ENCODE data around the gene MFSD8.
"Not testable (repeated sequence)": the region's sequence is repeated elsewhere in the genome, so short reads cannot be mapped to it uniquely, and the experiment has no call there.

The MFSD8 gene

GRCh38 chr4:127965062-127965802, at the start of gene MFSD8, which contains the start of gene ABHD18:
Gene MFSD8, minus strand, starts transcription at chr4:127965173. Its CDS starts 40 bp downstream, at chr4:127965133.
Gene ABHD18, plus strand, starts transcription at chr4:127965406. Its CDS starts 17,550 bp downstream, at chr4:127982956.
- Mint-ChIP-seq H3K4me3 (peak within 1 kb of the TSS; percentile 92 to 97), H3K36me3 (peaks cover 5 to 9% of the 10 kb centered on the region in 2 donors), H3K27ac (peak within 1 kb of the TSS; percentile 97), H3K4me1 (peaks cover 10 to 30% of the 10 kb centered on the region in 2 donors), H3K9me3 (no peaks in the 10 kb centered on the region), H3K27me3 (no peaks in the 10 kb centered on the region)
- ATAC-seq (replicated peaks), result peak; percentile 95 to 96
- DNase-seq, result peak; percentile 100

- H3K36me3 Mint-ChIP-seq, result peaks cover 31 to 36% of the 10 kb centered on the region in 2 donors
- DNase-seq, result no peak
- no peak for ATAC-seq (replicated peaks)
- no peak overlapping the region for H3K27ac Mint-ChIP-seq
- no peak overlapping the region for H3K4me3 Mint-ChIP-seq
- H3K4me1 Mint-ChIP-seq, result no peaks in the 10 kb centered on the region
- no peaks in the 10 kb centered on the region for H3K9me3 Mint-ChIP-seq
- no peaks in the 10 kb centered on the region for H3K27me3 Mint-ChIP-seq
These were observed 44.5 kb upstream of the MFSD8 start for GRCh38 chr4:128009428-128009827.

- no peaks in the 10 kb centered on the region for H3K27me3 Mint-ChIP-seq
- no peak overlapping the region for H3K4me3 Mint-ChIP-seq
- ATAC-seq (replicated peaks) (no peak), DNase-seq (no peak)
- peaks cover 29 to 34% of the 10 kb centered on the region in 2 donors for H3K36me3 Mint-ChIP-seq
- no peak overlapping the region for H3K27ac Mint-ChIP-seq
- H3K9me3 Mint-ChIP-seq, result no peaks in the 10 kb centered on the region
- no peaks in the 10 kb centered on the region for H3K4me1 Mint-ChIP-seq
These were observed 41.6 kb upstream of the MFSD8 start for GRCh38 chr4:128006592-128006991.

GRCh38 chr4:127997534-127998388, 32.8 kb upstream of the MFSD8 start:
- H3K27me3 Mint-ChIP-seq, result no peaks in the 10 kb centered on the region
- peak; percentile 35 for DNase-seq

GRCh38 chr4:127996521-127996920, 31.5 kb upstream of the MFSD8 start:
- H3K4me3 Mint-ChIP-seq; ATAC-seq (replicated peaks); H3K27me3 Mint-ChIP-seq; DNase-seq; H3K27ac Mint-ChIP-seq: not testable (repeated sequence)
- Mint-ChIP-seq H3K4me1 (peaks cover 9 to 28% of the 10 kb centered on the region in 2 donors), H3K36me3 (peaks cover 27 to 48% of the 10 kb centered on the region in 2 donors), H3K9me3 (peaks cover 7 to 13% of the 10 kb centered on the region in 2 donors)

More at GRCh38 chr4:127997534-127998388, 32.8 kb upstream of the MFSD8 start:
- peak; percentile 96 to 97 for ATAC-seq (replicated peaks)
- H3K27ac Mint-ChIP-seq, result peak overlapping the region; percentile 91
- no peak overlapping the region for H3K4me3 Mint-ChIP-seq
- H3K4me1 Mint-ChIP-seq, result peaks cover 8 to 28% of the 10 kb centered on the region in 2 donors
- H3K9me3 Mint-ChIP-seq, result peaks cover 7 to 13% of the 10 kb centered on the region in 2 donors
- H3K36me3 Mint-ChIP-seq, result peaks cover 34 to 58% of the 10 kb centered on the region in 2 donors

GRCh38 chr4:127995776-127996175, 30.8 kb upstream of the MFSD8 start:
- H3K27me3 Mint-ChIP-seq, result no peaks in the 10 kb centered on the region
- peaks cover 23 to 43% of the 10 kb centered on the region in 2 donors for H3K36me3 Mint-ChIP-seq
- H3K4me1 Mint-ChIP-seq, result peaks cover 7 to 23% of the 10 kb centered on the region in 2 donors
- DNase-seq, result no peak
- no peak overlapping the region for H3K4me3 Mint-ChIP-seq
- no peak overlapping the region for H3K27ac Mint-ChIP-seq
- no peak for ATAC-seq (replicated peaks)
- peaks cover 7 to 13% of the 10 kb centered on the region in 2 donors for H3K9me3 Mint-ChIP-seq

GRCh38 chr4:127993151-127993550, 28.2 kb upstream of the MFSD8 start:
- no peaks in the 10 kb centered on the region for H3K27me3 Mint-ChIP-seq
- H3K4me1 Mint-ChIP-seq, result peaks cover 4 to 17% of the 10 kb centered on the region in 2 donors
- peaks cover 0 to 4% of the 10 kb centered on the region in 2 donors for H3K9me3 Mint-ChIP-seq
- ATAC-seq (replicated peaks), result no peak
- no peak overlapping the region for H3K27ac Mint-ChIP-seq
- H3K4me3 Mint-ChIP-seq, result no peak overlapping the region
- DNase-seq, result no peak
- H3K36me3 Mint-ChIP-seq, result peaks cover 13 to 28% of the 10 kb centered on the region in 2 donors

- no peak overlapping the region for H3K4me3 Mint-ChIP-seq
- no peak for DNase-seq
- no peaks in the 10 kb centered on the region for H3K27me3 Mint-ChIP-seq
- H3K36me3 Mint-ChIP-seq, result peaks cover 14 to 24% of the 10 kb centered on the region in 2 donors
- H3K4me1 Mint-ChIP-seq, result peaks cover 0 to 3% of the 10 kb centered on the region in 2 donors
- H3K9me3 Mint-ChIP-seq, result no peaks in the 10 kb centered on the region
- no peak for ATAC-seq (replicated peaks)
- no peak overlapping the region for H3K27ac Mint-ChIP-seq
These were observed 23.7 kb upstream of the MFSD8 start for GRCh38 chr4:127988638-127989037.

- no peaks in the 10 kb centered on the region for H3K27me3 Mint-ChIP-seq
- H3K27ac Mint-ChIP-seq, result no peak overlapping the region
- H3K36me3 Mint-ChIP-seq, result peaks cover 13 to 23% of the 10 kb centered on the region in 2 donors
- no peaks in the 10 kb centered on the region for H3K9me3 Mint-ChIP-seq
- DNase-seq (no peak), ATAC-seq (replicated peaks) (no peak)
- H3K4me1 Mint-ChIP-seq, result peaks cover 0 to 3% of the 10 kb centered on the region in 2 donors
- H3K4me3 Mint-ChIP-seq, result no peak overlapping the region
These were observed 21.0 kb upstream of the MFSD8 start for GRCh38 chr4:127985989-127986388.

- Mint-ChIP-seq H3K36me3 (peaks cover 18% of the 10 kb centered on the region in 2 donors), H3K9me3 (no peaks in the 10 kb centered on the region), H3K4me1 (peaks cover 0 to 2% of the 10 kb centered on the region in 2 donors), H3K27me3 (no peaks in the 10 kb centered on the region), H3K27ac (no peak overlapping the region), H3K4me3 (no peak overlapping the region)
- no peak for ATAC-seq (replicated peaks)
- DNase-seq, result no peak
These were observed 17.5 kb upstream of the MFSD8 start for GRCh38 chr4:127982445-127982844.

- no peaks in the 10 kb centered on the region for H3K27me3 Mint-ChIP-seq
These were observed 14.0 kb upstream of the MFSD8 start for GRCh38 chr4:127978930-127979329.

GRCh38 chr4:127975121-127975770, 10.3 kb upstream of the MFSD8 start:
- no peaks in the 10 kb centered on the region for H3K27me3 Mint-ChIP-seq
- H3K36me3 Mint-ChIP-seq, result peaks cover 15 to 23% of the 10 kb centered on the region in 2 donors
- no peak for DNase-seq
- no peaks in the 10 kb centered on the region for H3K9me3 Mint-ChIP-seq
- peaks cover 2 to 10% of the 10 kb centered on the region in 2 donors for H3K4me1 Mint-ChIP-seq
- H3K4me3 Mint-ChIP-seq, result no peak overlapping the region
- H3K27ac Mint-ChIP-seq, result no peak overlapping the region
- ATAC-seq (replicated peaks), result no peak

More at GRCh38 chr4:127978930-127979329, 14.0 kb upstream of the MFSD8 start:
- ATAC-seq (replicated peaks) (no peak), DNase-seq (no peak)
- Mint-ChIP-seq H3K9me3 (no peaks in the 10 kb centered on the region), H3K36me3 (peaks cover 11 to 16% of the 10 kb centered on the region in 2 donors), H3K27ac (no peak overlapping the region), H3K4me3 (no peak overlapping the region), H3K4me1 (peaks cover 4 to 5% of the 10 kb centered on the region in 2 donors)

- H3K4me3 Mint-ChIP-seq; H3K27me3 Mint-ChIP-seq; ATAC-seq (replicated peaks); H3K27ac Mint-ChIP-seq; H3K9me3 Mint-ChIP-seq; DNase-seq: not testable (repeated sequence)
- Mint-ChIP-seq H3K36me3 (peaks cover 7 to 19% of the 10 kb centered on the region in 2 donors), H3K4me1 (peaks cover 5 to 21% of the 10 kb centered on the region in 2 donors)
These were observed 6.0 kb upstream of the MFSD8 start for GRCh38 chr4:127970925-127971324.

GRCh38 chr4:127968586-127968985, 3.6 kb upstream of the MFSD8 start:
- Mint-ChIP-seq H3K27ac (peak overlapping the region; percentile 42), H3K4me3 (no peak overlapping the region), H3K36me3 (peaks cover 2 to 6% of the 10 kb centered on the region in 2 donors), H3K4me1 (peaks cover 3 to 21% of the 10 kb centered on the region in 2 donors), H3K27me3 (no peaks in the 10 kb centered on the region), H3K9me3 (no peaks in the 10 kb centered on the region)
- ATAC-seq (replicated peaks) (no peak), DNase-seq (no peak)

Measured in stimulated activated naive B cell treated with anti-CD40 and anti-IgM and Interleukin-4, amounts not matched to agents 10 μg/mL and 1 μg/mL and 100 μg/mL, for 72 hours (primary cell).